ENCODE data around the gene EPHB4.
"Not testable (repeated sequence)": the region's sequence is repeated elsewhere in the genome, so short reads cannot be mapped to it uniquely, and the experiment has no call there.

DNA sequence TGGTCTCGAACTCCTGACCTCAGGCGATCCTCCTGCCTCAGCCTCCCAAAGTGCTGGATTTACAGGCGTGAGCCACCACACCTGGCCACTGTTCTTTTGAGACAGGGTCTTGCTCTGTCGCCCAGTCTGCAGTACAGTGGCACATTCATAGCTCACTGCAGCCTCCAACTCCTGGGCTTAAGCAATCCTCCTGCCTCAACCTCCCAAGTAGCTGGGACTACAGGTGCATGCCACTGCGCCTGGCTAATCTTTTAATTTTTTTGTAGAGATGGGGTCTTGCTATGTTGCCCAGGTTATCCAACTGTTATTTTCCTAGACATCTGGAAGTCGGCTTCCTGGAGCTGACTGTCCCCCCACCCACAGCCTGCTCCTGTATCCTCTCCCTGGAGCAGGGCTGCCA, 20.4 kb downstream of the EPHB4 start:
- TF ChIP-seq, protein P1, sequence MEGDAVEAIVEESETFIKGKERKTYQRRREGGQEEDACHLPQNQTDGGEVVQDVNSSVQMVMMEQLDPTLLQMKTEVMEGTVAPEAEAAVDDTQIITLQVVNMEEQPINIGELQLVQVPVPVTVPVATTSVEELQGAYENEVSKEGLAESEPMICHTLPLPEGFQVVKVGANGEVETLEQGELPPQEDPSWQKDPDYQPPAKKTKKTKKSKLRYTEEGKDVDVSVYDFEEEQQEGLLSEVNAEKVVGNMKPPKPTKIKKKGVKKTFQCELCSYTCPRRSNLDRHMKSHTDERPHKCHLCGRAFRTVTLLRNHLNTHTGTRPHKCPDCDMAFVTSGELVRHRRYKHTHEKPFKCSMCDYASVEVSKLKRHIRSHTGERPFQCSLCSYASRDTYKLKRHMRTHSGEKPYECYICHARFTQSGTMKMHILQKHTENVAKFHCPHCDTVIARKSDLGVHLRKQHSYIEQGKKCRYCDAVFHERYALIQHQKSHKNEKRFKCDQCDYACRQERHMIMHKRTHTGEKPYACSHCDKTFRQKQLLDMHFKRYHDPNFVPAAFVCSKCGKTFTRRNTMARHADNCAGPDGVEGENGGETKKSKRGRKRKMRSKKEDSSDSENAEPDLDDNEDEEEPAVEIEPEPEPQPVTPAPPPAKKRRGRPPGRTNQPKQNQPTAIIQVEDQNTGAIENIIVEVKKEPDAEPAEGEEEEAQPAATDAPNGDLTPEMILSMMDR (IDR thresholded peaks at IDR 0.05; ENCODE audit: low read length) = not testable (repeated sequence)
- TF ChIP-seq EZH2 (IDR thresholded peaks at IDR 0.05; ENCODE audit: borderline replicate concordance, low read length) = not testable (repeated sequence)

All from OCI-LY1 (cell line).